ENCODE data around the gene IRAG1. TPM values are rescaled to one million over a fixed set of nuclear protein-coding genes. Genes with fewer than 3 reads are reported as not detected.

IRAG1 gene
- total RNA-seq, 4 donors from 2014 or later, result 5.5 to 18.3 (median 10.5) TPM

DNA sequence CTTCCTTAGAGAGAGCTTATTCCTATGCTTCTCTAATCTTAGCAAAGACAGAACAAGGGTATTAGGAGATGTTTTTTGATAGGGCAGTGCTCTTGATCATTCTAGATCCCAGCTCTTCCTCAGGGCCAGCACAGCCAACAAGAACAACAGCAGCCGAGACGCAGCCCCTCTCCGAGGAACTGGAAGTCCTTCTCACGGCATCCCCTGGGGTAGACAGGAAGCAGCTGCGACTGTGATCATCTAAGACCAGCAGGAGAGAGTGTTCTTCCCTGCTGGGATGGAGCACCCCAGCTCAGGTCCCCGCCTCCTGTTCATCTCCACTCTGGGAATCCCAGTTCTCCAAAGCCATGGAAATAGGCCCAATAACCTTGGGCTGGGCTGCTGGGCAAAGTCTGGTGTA is 29.6 kb downstream of the IRAG1 start:
- TF ChIP-seq, protein P1, sequence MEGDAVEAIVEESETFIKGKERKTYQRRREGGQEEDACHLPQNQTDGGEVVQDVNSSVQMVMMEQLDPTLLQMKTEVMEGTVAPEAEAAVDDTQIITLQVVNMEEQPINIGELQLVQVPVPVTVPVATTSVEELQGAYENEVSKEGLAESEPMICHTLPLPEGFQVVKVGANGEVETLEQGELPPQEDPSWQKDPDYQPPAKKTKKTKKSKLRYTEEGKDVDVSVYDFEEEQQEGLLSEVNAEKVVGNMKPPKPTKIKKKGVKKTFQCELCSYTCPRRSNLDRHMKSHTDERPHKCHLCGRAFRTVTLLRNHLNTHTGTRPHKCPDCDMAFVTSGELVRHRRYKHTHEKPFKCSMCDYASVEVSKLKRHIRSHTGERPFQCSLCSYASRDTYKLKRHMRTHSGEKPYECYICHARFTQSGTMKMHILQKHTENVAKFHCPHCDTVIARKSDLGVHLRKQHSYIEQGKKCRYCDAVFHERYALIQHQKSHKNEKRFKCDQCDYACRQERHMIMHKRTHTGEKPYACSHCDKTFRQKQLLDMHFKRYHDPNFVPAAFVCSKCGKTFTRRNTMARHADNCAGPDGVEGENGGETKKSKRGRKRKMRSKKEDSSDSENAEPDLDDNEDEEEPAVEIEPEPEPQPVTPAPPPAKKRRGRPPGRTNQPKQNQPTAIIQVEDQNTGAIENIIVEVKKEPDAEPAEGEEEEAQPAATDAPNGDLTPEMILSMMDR (IDR thresholded peaks at IDR 0.05; ENCODE audit: low read depth), result no peak

DNA sequence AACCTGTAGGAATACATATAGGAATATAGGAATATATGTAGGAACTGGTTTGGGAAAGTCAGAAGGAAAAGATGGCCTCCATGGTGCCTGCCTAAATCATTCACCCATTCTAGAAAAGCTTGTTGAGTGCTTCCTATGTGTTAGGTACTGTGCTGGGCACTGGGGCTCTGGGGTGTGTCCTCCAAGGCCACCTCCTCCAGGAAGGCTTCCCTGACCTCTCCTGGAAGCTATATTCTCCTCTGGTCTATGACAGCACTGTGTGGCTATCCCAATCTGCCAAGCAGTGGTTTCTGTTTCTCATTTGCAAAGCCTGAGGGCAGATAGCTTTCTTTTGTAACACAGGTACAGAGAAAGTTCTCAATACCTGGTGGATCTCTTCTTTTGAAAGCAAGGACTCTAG is 30.2 kb downstream of the IRAG1 start:
- TF ChIP-seq, protein P1 (IDR thresholded peaks at IDR 0.05; ENCODE audit: low read depth), result no peak

DNA sequence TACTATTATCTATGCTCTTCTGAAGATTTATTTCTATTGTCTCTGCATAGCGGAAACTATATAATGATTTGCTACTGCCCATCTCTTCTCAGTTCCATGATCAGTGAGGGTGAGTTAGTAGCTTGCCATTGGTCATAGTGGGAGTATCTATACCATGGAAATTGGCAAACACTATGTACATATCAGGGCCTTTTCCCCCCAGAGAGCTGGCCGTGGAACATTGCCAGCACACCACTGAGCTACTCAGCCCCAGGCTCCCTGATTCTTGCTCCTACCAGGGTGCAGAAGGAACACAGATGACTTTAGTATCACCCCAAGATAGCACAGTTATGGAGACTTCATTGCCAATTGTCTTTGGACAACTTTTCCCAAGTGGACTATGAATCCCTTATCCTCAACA is 33.2 kb downstream of the IRAG1 start:
- TF ChIP-seq, protein P1 (IDR thresholded peaks at IDR 0.05; ENCODE audit: low read depth), result no peak

DNA sequence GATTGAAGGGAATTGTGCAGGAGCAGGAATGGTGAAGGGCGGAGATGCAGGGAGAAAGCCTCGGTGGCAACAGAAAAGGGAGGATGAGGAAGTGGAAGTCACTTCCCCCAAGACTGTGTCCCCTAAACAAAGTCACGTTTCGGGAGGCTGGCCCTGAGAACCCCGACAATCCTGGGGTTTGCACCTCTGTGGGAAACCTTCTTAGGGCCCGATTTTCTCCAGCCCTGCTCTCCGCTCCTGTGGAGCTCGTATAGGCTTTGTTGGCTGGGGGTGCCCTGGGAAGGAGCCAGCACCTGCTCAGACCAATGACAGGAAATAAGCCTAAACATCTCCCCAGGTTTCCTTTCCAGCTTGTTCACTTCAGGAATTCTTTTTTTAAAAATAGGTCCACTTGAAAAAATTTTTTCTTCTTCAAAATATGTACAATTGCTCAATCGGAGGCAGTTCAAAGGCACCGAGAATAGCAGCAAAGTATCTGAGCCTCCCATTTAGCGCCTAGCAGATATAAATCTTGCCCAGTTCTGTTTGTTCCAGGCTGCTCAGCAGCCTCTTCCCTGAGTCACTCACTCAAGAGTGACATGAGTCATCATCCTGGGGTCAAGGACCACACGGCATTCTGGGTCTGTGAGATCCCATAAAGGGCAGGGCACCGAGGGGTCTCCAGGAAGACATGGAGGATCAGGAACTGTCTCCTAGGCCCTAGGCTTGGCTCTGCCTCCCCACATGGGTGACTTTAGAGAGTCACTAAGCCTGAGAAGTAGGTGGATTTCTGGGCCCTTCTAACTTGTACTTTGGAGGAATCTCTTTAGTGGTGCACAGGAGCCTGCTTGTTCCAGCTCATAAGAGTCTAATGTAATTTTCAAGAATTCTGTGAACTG is 34.0 kb downstream of the IRAG1 start:
- TF ChIP-seq, protein P1 (IDR thresholded peaks at IDR 0.05; ENCODE audit: low read depth), result no peak

DNA sequence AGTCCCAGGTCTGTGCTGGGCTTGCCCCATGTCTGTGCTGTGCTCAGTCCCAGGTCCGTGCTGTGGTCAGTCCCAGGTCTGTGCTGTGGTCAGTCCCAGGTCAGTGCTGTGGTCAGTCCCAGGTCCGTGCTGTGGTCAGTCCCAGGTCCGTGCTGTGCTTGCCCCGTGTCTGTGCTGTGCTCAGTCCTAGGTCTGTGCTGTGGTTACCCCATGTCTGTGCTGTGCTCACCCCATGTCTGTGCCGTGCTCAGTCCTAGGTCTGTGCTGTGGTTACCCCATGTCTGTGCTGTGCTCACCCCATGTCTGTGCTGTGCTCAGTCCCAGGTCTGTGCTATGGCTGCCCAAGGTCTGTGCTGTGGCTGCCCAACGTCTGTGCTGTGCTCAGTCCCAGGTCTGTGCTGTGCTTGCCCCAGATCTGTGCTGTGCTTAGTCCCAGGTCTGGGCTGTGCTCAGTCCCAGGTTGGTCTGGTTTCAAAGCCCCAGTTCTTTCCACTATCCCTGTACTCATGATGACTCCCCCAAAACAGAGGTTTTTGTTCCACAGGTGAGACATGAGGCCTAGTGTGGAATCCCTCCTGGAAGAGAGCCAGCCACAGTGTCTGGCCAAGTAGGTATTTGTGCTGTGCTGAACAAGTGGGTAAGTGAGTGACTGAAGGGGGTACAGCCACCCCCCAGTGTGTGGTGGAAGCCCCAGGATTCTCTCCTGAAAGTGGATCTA is 34.8 kb downstream of the IRAG1 start:
- TF ChIP-seq, protein P1 (IDR thresholded peaks at IDR 0.05; ENCODE audit: low read depth), result no peak

DNA sequence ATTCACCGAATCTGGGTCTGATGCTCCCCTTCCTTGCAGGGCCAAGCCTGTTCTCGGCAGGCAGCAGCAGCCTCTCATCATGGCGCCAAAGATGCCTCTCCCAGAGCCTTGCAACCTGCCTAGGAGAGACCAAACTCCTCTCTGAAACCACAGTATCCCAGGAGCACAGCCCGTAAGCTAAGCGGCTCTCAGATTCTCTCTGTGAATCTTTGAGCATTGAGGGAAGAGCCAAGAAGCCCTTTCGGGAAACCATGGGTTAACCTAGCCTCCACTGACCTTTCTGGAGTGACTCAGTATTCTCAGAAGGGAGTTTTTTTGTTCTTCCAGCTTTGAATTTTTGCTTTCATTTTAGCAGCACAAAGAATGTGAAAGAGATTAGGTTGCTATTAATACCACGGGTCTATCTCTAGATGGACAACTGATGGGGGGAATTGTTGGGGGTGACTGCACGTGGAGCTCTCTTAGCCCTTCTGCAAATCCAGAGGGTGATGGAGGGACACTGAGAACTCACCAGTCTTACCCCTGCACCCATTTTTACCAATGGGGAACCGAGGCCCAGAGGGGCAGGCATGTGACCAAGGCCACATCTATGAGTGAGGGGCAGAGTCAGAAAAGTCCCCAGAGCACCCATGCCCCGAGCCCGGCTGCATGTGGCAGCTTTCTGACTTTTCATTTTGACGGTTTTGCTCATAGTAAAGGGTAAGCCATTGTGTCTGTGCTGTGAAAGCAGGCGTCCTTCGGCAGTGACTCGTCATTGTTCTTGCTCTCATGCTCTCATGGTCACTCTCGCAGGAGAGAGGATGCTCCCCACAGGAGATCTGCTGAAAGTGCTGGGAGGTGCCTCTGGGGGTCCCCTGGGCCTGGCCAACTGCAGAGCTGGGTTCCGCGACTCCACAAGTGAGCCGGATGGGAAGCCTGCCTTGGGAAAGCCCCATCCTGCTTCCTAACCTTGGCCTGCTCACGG is 36.0 kb downstream of the IRAG1 start:
- TF ChIP-seq, protein P1 (IDR thresholded peaks at IDR 0.05; ENCODE audit: low read depth), result no peak

All from subcutaneous adipose tissue (tissue), 4 donors.